Skeletal muscle satellite cell (primary cell): ENCODE measurements around the gene GMDS.

Experiments
- H3K27me3 ChIP-seq: 2 replicates; pipeline ENCODE4 v1.7.0; 2013; ENCODE audit warnings: low read length; ENCODE audit not compliant: control insufficient read depth, insufficient read depth
- H3K36me3 ChIP-seq: 2 replicates; pipeline ENCODE4 v1.7.0; 2013; ENCODE audit warnings: mild to moderate bottlenecking, control low read depth, low read length; ENCODE audit not compliant: insufficient read depth
- H3K4me1 ChIP-seq: 2 replicates; pipeline ENCODE4 v1.7.0; 2013; ENCODE audit warnings: low read length; ENCODE audit not compliant: control insufficient read depth, insufficient read depth
- H3K4me2 ChIP-seq: 2 replicates; pipeline ENCODE4 v1.7.0; 2013; ENCODE audit warnings: mild to moderate bottlenecking, low read length
- H3K4me3 ChIP-seq: 2 replicates; pipeline ENCODE4 v1.7.0; 2013; ENCODE audit warnings: low read length
- H3K9ac ChIP-seq: 2 replicates; pipeline ENCODE4 v1.7.0; 2013; ENCODE audit warnings: mild to moderate bottlenecking, low read depth, low read length, moderate library complexity
- H3K9me3 ChIP-seq: replicated peaks from 2 replicates; pipeline ENCODE4 v1.7.0; 2013; ENCODE audit warnings: mild to moderate bottlenecking, control low read depth, low read length

The GMDS gene

GRCh38 chr6:1827984-1828793 lies 417.2 kb downstream of the GMDS start:
- H3K4me1 ChIP-seq: no peaks in the 10 kb centered on the region
- no peaks in the 10 kb centered on the region for H3K36me3 ChIP-seq
- no peaks in the 10 kb centered on the region for H3K9me3 ChIP-seq
- no peaks in the 10 kb centered on the region for H3K27me3 ChIP-seq
- no peak overlapping the region for H3K4me2 ChIP-seq
- H3K4me3 ChIP-seq: no peak overlapping the region
- no peak overlapping the region for H3K9ac ChIP-seq

DNA sequence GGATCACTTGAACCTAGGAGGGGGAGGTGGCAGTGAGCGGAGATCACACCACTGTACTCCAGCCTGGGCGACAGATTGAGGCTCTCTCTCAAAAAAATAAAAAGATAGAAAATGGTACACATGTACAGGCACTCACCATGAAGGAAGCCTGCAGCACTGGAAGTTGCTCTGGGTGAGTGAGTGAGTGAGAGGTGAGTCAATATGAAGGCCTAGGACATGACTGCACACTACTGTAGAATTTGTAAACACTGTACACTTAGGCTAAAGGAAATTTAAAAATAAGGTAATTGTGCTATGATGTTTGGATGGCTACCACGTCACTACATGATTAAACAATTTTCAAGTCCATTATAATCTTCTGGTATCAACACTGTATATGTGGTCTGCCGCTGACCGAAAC lies 419.5 kb downstream of the GMDS start:
- Histone ChIP-seq H3K9ac (no peak overlapping the region), H3K4me3 (no peak overlapping the region), H3K27me3 (no peaks in the 10 kb centered on the region), H3K4me1 (peaks cover 13% of the 10 kb centered on the region), H3K9me3 (no peaks in the 10 kb centered on the region), H3K36me3 (no peaks in the 10 kb centered on the region), H3K4me2 (no peak overlapping the region)

DNA sequence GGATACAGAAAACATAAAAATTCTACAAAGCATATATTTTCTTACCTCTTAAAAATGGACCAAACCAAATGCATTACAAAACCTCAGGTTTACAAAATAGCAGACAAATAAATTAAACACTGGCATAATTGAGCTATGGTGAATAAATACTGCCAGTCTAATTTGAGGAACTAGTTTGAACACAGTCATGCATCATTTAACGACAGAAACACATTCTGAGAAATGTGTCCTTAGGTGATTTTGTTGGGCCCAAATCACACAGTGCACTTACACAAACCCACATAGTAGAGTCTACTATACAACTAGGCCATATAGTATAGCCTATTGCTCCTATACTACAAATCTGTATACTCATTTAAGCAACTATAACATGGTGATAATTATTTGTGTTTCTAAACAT lies 420.1 kb downstream of the GMDS start:
- H3K27me3 ChIP-seq: no peaks in the 10 kb centered on the region
- H3K4me3 ChIP-seq: no peak overlapping the region
- no peaks in the 10 kb centered on the region for H3K9me3 ChIP-seq
- H3K9ac ChIP-seq: no peak overlapping the region
- no peak overlapping the region for H3K4me2 ChIP-seq
- H3K36me3 ChIP-seq: no peaks in the 10 kb centered on the region
- peaks cover 19% of the 10 kb centered on the region for H3K4me1 ChIP-seq

- no peaks in the 10 kb centered on the region for H3K36me3 ChIP-seq
- peak overlapping the region; percentile 63 for H3K9ac ChIP-seq
- H3K9me3 ChIP-seq: no peaks in the 10 kb centered on the region
- no peaks in the 10 kb centered on the region for H3K27me3 ChIP-seq
- peak overlapping the region; percentile 53 for H3K4me3 ChIP-seq
- H3K4me2 ChIP-seq: peak overlapping the region; percentile 71
- peaks cover 25% of the 10 kb centered on the region for H3K4me1 ChIP-seq
Observed at GRCh38 chr6:1821513-1822183, 423.8 kb downstream of the GMDS start.

DNA sequence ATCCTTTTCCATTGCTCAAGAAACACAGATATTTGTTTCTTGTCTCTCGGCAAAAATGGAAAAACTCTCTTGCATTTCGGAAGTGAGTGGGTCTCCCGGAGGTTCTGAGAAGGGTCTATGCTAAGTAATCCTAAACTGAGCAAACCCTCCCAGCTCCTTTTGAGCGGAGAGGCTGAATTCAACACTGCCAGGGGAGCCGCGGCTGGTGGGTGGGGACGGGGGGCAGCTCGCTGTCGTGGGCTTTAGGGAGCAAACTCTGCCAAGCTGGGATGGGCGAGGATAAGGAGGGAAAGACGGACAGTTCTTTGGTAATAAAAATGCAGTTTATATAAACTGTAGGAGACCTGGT lies 424.3 kb downstream of the GMDS start:
- no peaks in the 10 kb centered on the region for H3K36me3 ChIP-seq
- H3K4me1 ChIP-seq: peaks cover 25% of the 10 kb centered on the region
- no peaks in the 10 kb centered on the region for H3K9me3 ChIP-seq
- H3K4me3 ChIP-seq: peak overlapping the region; percentile 53
- H3K4me2 ChIP-seq: peak overlapping the region; percentile 71
- no peaks in the 10 kb centered on the region for H3K27me3 ChIP-seq
- peak overlapping the region; percentile 63 for H3K9ac ChIP-seq

DNA sequence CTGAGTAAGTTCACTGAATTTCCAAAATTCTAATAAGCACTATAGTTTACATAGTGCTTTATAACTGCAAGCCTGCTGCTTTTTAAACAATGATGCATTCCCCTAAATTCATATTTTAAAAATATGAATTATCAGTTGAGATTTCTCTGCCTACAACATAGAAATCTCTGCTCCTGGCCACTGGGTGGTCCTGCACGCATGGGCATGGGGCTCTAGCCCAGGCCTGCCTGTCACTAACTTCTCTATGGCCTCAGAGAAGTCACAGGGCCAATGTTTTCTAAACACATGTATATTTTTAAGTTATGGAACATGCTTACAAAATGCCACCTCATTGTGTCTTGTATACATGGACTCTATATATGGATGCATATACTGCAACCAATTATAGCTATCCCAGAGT lies 424.7 kb downstream of the GMDS start:
- Histone ChIP-seq H3K27me3 (no peaks in the 10 kb centered on the region), H3K4me1 (peaks cover 25% of the 10 kb centered on the region), H3K4me2 (peak overlapping the region; percentile 71), H3K4me3 (no peak overlapping the region), H3K9me3 (no peaks in the 10 kb centered on the region), H3K9ac (peak overlapping the region; percentile 63), H3K36me3 (no peaks in the 10 kb centered on the region)

- H3K4me1 ChIP-seq: peaks cover 25% of the 10 kb centered on the region
- H3K9me3 ChIP-seq: no peaks in the 10 kb centered on the region
- no peaks in the 10 kb centered on the region for H3K36me3 ChIP-seq
- peak overlapping the region; percentile 71 for H3K4me2 ChIP-seq
- no peak overlapping the region for H3K9ac ChIP-seq
- no peaks in the 10 kb centered on the region for H3K27me3 ChIP-seq
- no peak overlapping the region for H3K4me3 ChIP-seq
Observed at GRCh38 chr6:1820165-1820564, 425.2 kb downstream of the GMDS start.

- no peaks in the 10 kb centered on the region for H3K9me3 ChIP-seq
- H3K27me3 ChIP-seq: no peaks in the 10 kb centered on the region
- peaks cover 25% of the 10 kb centered on the region for H3K4me1 ChIP-seq
- no peak overlapping the region for H3K9ac ChIP-seq
- no peaks in the 10 kb centered on the region for H3K36me3 ChIP-seq
- no peak overlapping the region for H3K4me3 ChIP-seq
- no peak overlapping the region for H3K4me2 ChIP-seq
Observed at GRCh38 chr6:1819007-1819406, 426.4 kb downstream of the GMDS start.

DNA sequence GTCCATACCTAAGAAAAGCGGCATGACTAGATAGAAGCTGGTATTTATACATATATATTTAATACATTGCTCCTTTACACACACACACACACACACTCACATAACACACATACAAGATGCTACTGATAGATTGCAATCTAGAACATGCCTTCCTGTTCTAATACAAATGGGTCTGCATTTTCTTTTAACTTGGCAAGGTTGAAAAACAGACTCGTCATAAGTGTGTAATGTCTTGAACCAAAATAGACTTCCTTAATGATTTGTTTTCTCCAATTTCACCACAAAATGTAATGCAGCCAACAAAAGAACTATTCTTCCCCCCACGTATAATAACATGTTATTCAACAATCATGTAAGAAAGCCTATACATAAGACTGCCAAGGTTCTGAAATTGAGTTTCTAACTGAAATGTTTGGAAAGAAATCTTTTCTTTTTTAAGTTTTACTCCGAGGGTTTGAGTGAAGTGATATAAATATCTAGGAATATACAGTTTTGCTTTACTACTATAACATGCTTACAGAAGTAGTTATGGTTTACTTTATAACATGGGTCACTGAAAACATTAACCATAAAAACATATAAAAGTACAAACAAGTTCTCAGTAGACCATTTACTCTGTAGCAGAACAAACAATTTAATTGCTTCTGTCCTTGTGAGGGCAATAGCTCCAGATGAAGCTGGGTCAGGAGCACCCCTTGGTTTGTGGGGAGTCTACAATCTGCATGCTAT lies 428.2 kb downstream of the GMDS start:
- no peaks in the 10 kb centered on the region for H3K9me3 ChIP-seq
- peaks cover 23% of the 10 kb centered on the region for H3K4me1 ChIP-seq
- no peaks in the 10 kb centered on the region for H3K27me3 ChIP-seq
- H3K4me3 ChIP-seq: no peak overlapping the region
- no peak overlapping the region for H3K4me2 ChIP-seq
- no peak overlapping the region for H3K9ac ChIP-seq
- H3K36me3 ChIP-seq: no peaks in the 10 kb centered on the region

- Histone ChIP-seq H3K4me3 (no peak overlapping the region), H3K9me3 (no peaks in the 10 kb centered on the region), H3K4me1 (peaks cover 13% of the 10 kb centered on the region), H3K4me2 (no peak overlapping the region), H3K27me3 (no peaks in the 10 kb centered on the region), H3K9ac (no peak overlapping the region), H3K36me3 (no peaks in the 10 kb centered on the region)
Observed at GRCh38 chr6:1815827-1816452, 429.5 kb downstream of the GMDS start.

DNA sequence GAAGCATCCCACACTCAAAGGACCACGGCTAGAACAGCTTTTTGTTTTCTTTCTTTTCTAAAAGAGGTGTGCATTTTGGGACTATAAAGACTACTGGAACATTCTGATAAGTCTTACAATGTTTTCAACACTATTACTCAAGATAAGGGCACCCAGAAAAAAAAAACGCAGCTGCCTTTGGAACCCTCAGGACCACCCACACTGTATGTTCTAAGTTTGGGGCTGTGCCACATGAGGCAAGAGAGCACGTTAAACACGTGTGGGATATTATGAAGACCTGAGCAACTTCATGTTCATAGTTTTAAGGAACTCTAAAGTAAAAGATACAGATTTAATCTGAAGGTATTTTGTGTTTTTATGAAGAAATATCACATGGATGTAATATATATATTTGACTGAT lies 431.1 kb downstream of the GMDS start:
- no peaks in the 10 kb centered on the region for H3K27me3 ChIP-seq
- H3K4me3 ChIP-seq: no peak overlapping the region
- H3K4me1 ChIP-seq: no peaks in the 10 kb centered on the region
- no peaks in the 10 kb centered on the region for H3K36me3 ChIP-seq
- no peaks in the 10 kb centered on the region for H3K9me3 ChIP-seq
- H3K9ac ChIP-seq: no peak overlapping the region
- H3K4me2 ChIP-seq: no peak overlapping the region
